Large intestine (tissue), 3 donors: ENCODE data around the gene DOK3. TPM values are rescaled to one million over a fixed set of nuclear protein-coding genes. Genes with fewer than 3 reads are reported as not detected.
A peak's percentile ranks its signal among the peaks of the same experiment; 100 is the strongest.

ENCODE experiments used
- DNase-seq, 2 donors: peaks; one replicate each; pipeline versions ENCODE4 v3.0.0 to v3.0.0-alpha.2; 2013
- H3K27ac ChIP-seq: one replicate; pipeline ENCODE4 v1.5.1; 2013; ENCODE audit warnings: low read length
- H3K27me3 ChIP-seq: 2 replicates; pipeline ENCODE4 v1.6.1; 2013; ENCODE audit warnings: low read length; ENCODE audit not compliant: control insufficient read depth, insufficient read depth
- H3K36me3 ChIP-seq: 2 replicates; pipeline ENCODE4 v1.6.1; 2013; ENCODE audit warnings: low read length; ENCODE audit not compliant: control insufficient read depth, insufficient read depth
- H3K4me1 ChIP-seq: one replicate; pipeline ENCODE4 v1.6.1; 2013; ENCODE audit warnings: low read length; ENCODE audit not compliant: control insufficient read depth, insufficient read depth
- H3K4me3 ChIP-seq: one replicate; pipeline ENCODE4 v1.5.1; 2013; ENCODE audit warnings: low read length
- H3K9me3 ChIP-seq: one replicate; pipeline ENCODE4 v1.6.1; 2013; ENCODE audit warnings: mild to moderate bottlenecking, low read depth, low read length, moderate library complexity; ENCODE audit not compliant: control insufficient read depth
- WGBS: methylation state at CpG from one replicate; pipeline ENCODE4 v1.1.5; 2013; ENCODE audit warnings: low lambda C conversion rate; ENCODE audit not compliant: insufficient coverage; 5-methylcytosine and 5-hydroxymethylcytosine counted together
- polyA plus RNA-seq: library from polyadenylated mRNA; unstranded; fragments of 120-200 nt; gene quantifications from one replicate; pipeline ENCODE4 v1.2.1, GENCODE V29; 2013

Gene DOK3
- polyA plus RNA-seq, 1 donor: 4.7 TPM

- WGBS: no CpG with 5 or more reads among the region's 29 CpGs
- peaks cover 22% of the 10 kb centered on the region for H3K4me1 ChIP-seq
These were observed 12.8 kb downstream of the DOK3 start for GRCh38 chr5:177496727-177497291.

GRCh38 chr5:177496070-177496726, 13.4 kb downstream of the DOK3 start:
- Histone ChIP-seq H3K4me3 (peak overlapping the region; percentile 54), H3K27ac (peak overlapping the region; percentile 87), H3K27me3 (peaks cover 19% of the 10 kb centered on the region), H3K4me1 (peaks cover 22% of the 10 kb centered on the region), H3K9me3 (peaks cover 2% of the 10 kb centered on the region), H3K36me3 (peaks cover 15% of the 10 kb centered on the region)
- no peak for DNase-seq
- WGBS: no CpG with 5 or more reads among the region's 12 CpGs

More at GRCh38 chr5:177496727-177497291, 12.8 kb downstream of the DOK3 start:
- Histone ChIP-seq H3K27me3 (peaks cover 19% of the 10 kb centered on the region), H3K27ac (peak overlapping the region; percentile 87), H3K9me3 (peaks cover 2% of the 10 kb centered on the region), H3K36me3 (peaks cover 14% of the 10 kb centered on the region), H3K4me3 (peak overlapping the region; percentile 71)
- peak; percentile 65 to 66 for DNase-seq

GRCh38 chr5:177495243-177496060, 14.2 kb downstream of the DOK3 start:
- no CpG with 5 or more reads among the region's 14 CpGs for WGBS
- DNase-seq: peak; percentile 51 to 54
- Histone ChIP-seq H3K27me3 (peaks cover 19% of the 10 kb centered on the region), H3K27ac (peak overlapping the region; percentile 87), H3K9me3 (peaks cover 2% of the 10 kb centered on the region), H3K4me3 (peak overlapping the region; percentile 54), H3K36me3 (peaks cover 21% of the 10 kb centered on the region), H3K4me1 (peaks cover 22% of the 10 kb centered on the region)

- H3K4me3 ChIP-seq: no peak overlapping the region
- peaks cover 25% of the 10 kb centered on the region for H3K36me3 ChIP-seq
- H3K4me1 ChIP-seq: peaks cover 22% of the 10 kb centered on the region
- peaks cover 2% of the 10 kb centered on the region for H3K9me3 ChIP-seq
- peak overlapping the region; percentile 87 for H3K27ac ChIP-seq
- DNase-seq: peak; percentile 62 to 71
- WGBS: no CpG with 5 or more reads among the region's 11 CpGs
- peaks cover 17% of the 10 kb centered on the region for H3K27me3 ChIP-seq
These were observed 15.1 kb downstream of the DOK3 start for GRCh38 chr5:177494346-177495195.

- Histone ChIP-seq H3K36me3 (peaks cover 30% of the 10 kb centered on the region), H3K9me3 (peaks cover 2% of the 10 kb centered on the region), H3K27me3 (peaks cover 13% of the 10 kb centered on the region), H3K4me1 (peaks cover 26% of the 10 kb centered on the region), H3K4me3 (no peak overlapping the region), H3K27ac (peak overlapping the region; percentile 87)
- no peak for DNase-seq
- WGBS: no CpG with 5 or more reads among the region's 5 CpGs
These were observed 15.8 kb downstream of the DOK3 start for GRCh38 chr5:177493795-177494345.

- Histone ChIP-seq H3K36me3 (peaks cover 36% of the 10 kb centered on the region), H3K9me3 (no peaks in the 10 kb centered on the region), H3K27ac (no peak overlapping the region), H3K4me3 (no peak overlapping the region), H3K4me1 (peaks cover 22% of the 10 kb centered on the region), H3K27me3 (peaks cover 2% of the 10 kb centered on the region)
- no CpG with 5 or more reads among the region's 7 CpGs for WGBS
- no peak for DNase-seq
These were observed 16.8 kb downstream of the DOK3 start for GRCh38 chr5:177492841-177493240.

- peaks cover 40% of the 10 kb centered on the region for H3K36me3 ChIP-seq
- no peaks in the 10 kb centered on the region for H3K9me3 ChIP-seq
- H3K4me1 ChIP-seq: peaks cover 22% of the 10 kb centered on the region
- H3K4me3 ChIP-seq: no peak overlapping the region
- WGBS: 100% methylated on average over 4 of the region's 54 CpGs
- no peak for DNase-seq
- H3K27me3 ChIP-seq: no peaks in the 10 kb centered on the region
- H3K27ac ChIP-seq: no peak overlapping the region
These were observed 17.5 kb downstream of the DOK3 start for GRCh38 chr5:177491983-177492746.

GRCh38 chr5:177491429-177491945, 18.1 kb downstream of the DOK3 start:
- H3K4me3 ChIP-seq: no peak overlapping the region
- 80% methylated on average over 1 of the region's 43 CpGs for WGBS
- peaks cover 20% of the 10 kb centered on the region for H3K4me1 ChIP-seq
- DNase-seq: no peak
- H3K9me3 ChIP-seq: no peaks in the 10 kb centered on the region
- H3K36me3 ChIP-seq: peaks cover 40% of the 10 kb centered on the region
- H3K27me3 ChIP-seq: no peaks in the 10 kb centered on the region
- no peak overlapping the region for H3K27ac ChIP-seq

GRCh38 chr5:177490992-177491391, 18.6 kb downstream of the DOK3 start:
- Histone ChIP-seq H3K9me3 (no peaks in the 10 kb centered on the region), H3K4me3 (no peak overlapping the region), H3K36me3 (peaks cover 42% of the 10 kb centered on the region), H3K4me1 (peaks cover 20% of the 10 kb centered on the region), H3K27me3 (no peaks in the 10 kb centered on the region), H3K27ac (no peak overlapping the region)
- 82% methylated on average over 2 of the region's 16 CpGs for WGBS
- DNase-seq: no peak
